ENCODE results near the gene OR51S1. TPM values are rescaled to one million over a fixed set of nuclear protein-coding genes. Genes with fewer than 3 reads are reported as not detected.
"Not testable (repeated sequence)": the region's sequence is repeated elsewhere in the genome, so short reads cannot be mapped to it uniquely, and the experiment has no call there.

Gene OR51S1
- total RNA-seq, 1 donor from 2014 or later, result not detected

DNA sequence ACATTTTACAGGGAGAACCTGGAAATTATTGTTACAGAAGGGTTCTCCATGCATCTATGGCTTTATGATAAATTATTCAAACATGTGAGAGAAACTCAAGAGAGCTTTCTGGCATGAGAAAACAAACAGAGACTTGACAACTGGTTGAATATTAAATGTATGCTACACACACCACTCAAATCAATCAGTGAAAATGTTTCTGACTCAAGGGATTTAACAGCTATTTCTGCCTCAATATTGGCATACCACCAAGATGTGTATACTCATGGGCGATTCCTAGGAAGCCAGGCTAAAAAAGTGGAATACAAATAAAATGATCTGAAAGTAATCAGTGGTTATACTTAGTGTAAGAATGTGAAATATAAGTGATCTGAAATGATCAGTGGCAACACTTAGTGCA lies 16.8 kb upstream of the OR51S1 start:
- Mint-ChIP-seq H3K27ac (ENCODE audit: unreplicated experiment) (no peak overlapping the region), H3K9me3 (ENCODE audit: unreplicated experiment) (peaks cover 4% of the 10 kb centered on the region), H3K4me1 (ENCODE audit: low read depth, unreplicated experiment) (no peaks in the 10 kb centered on the region), H3K4me3 (ENCODE audit: unreplicated experiment) (no peak overlapping the region), H3K27me3 (ENCODE audit: low read depth, unreplicated experiment) (no peaks in the 10 kb centered on the region), H3K36me3 (ENCODE audit: low read depth, unreplicated experiment) (no peaks in the 10 kb centered on the region)
- no peak overlapping the region for H3K4me3 ChIP-seq (ENCODE audit: insufficient read depth, low read depth, low read length)
- H4K20me1 ChIP-seq (ENCODE audit: insufficient read depth, low read length), result no peaks in the 10 kb centered on the region
- no peak overlapping the region for H3K27ac ChIP-seq (ENCODE audit: low read depth, low read length)
- FAIRE-seq (no peak), DNase-seq (ENCODE audit: low read depth) (no peak)
- H2AFZ ChIP-seq (ENCODE audit: low read depth, low read length), result no peak overlapping the region
- no peaks in the 10 kb centered on the region for H3K9me3 ChIP-seq (ENCODE audit: insufficient read depth, low read depth, low read length)
- no peaks in the 10 kb centered on the region for H3K27me3 ChIP-seq (ENCODE audit: insufficient read depth, low read length)
- H3K36me3 ChIP-seq (ENCODE audit: insufficient read depth, low read length), result no peaks in the 10 kb centered on the region
- no peak overlapping the region for H3K4me2 ChIP-seq (ENCODE audit: low read length)
- no peaks in the 10 kb centered on the region for H3K4me1 ChIP-seq (ENCODE audit: insufficient read depth, low read length)
- TF ChIP-seq EZH2 (IDR thresholded peaks at IDR 0.05; ENCODE audit: insufficient read depth, low read length) (no peak), CTCF (IDR thresholded peaks at IDR 0.05; ENCODE audit: insufficient read depth, low read depth, low read length) (no peak)
- H3K79me2 ChIP-seq (ENCODE audit: insufficient read depth, low read length), result no peaks in the 10 kb centered on the region
- no peak overlapping the region for H3K9ac ChIP-seq (ENCODE audit: low read length)

GRCh38 chr11:4863876-4864275 lies 14.9 kb upstream of the OR51S1 start:
- no peaks in the 10 kb centered on the region for H3K4me1 Mint-ChIP-seq (ENCODE audit: low read depth, unreplicated experiment)
- H3K27me3 Mint-ChIP-seq (ENCODE audit: low read depth, unreplicated experiment), result no peaks in the 10 kb centered on the region
- Histone ChIP-seq H3K4me2 (ENCODE audit: low read length) (no peak overlapping the region), H4K20me1 (ENCODE audit: insufficient read depth, low read length) (no peaks in the 10 kb centered on the region), H3K9ac (ENCODE audit: low read length) (no peak overlapping the region), H3K9me3 (ENCODE audit: insufficient read depth, low read depth, low read length) (no peaks in the 10 kb centered on the region), H3K4me1 (ENCODE audit: insufficient read depth, low read length) (no peaks in the 10 kb centered on the region), H3K4me3 (ENCODE audit: insufficient read depth, low read depth, low read length) (no peak overlapping the region), H3K27ac (ENCODE audit: low read depth, low read length) (no peak overlapping the region), H3K36me3 (ENCODE audit: insufficient read depth, low read length) (no peaks in the 10 kb centered on the region), H2AFZ (ENCODE audit: low read depth, low read length) (no peak overlapping the region), H3K27me3 (ENCODE audit: insufficient read depth, low read length) (no peaks in the 10 kb centered on the region), H3K79me2 (ENCODE audit: insufficient read depth, low read length) (no peaks in the 10 kb centered on the region)
- no peaks in the 10 kb centered on the region for H3K36me3 Mint-ChIP-seq (ENCODE audit: low read depth, unreplicated experiment)
- peaks cover 2% of the 10 kb centered on the region for H3K9me3 Mint-ChIP-seq (ENCODE audit: unreplicated experiment)
- no peak overlapping the region for H3K27ac Mint-ChIP-seq (ENCODE audit: unreplicated experiment)
- DNase-seq (ENCODE audit: low read depth) (no peak), FAIRE-seq (no peak)
- TF ChIP-seq EZH2 (IDR thresholded peaks at IDR 0.05; ENCODE audit: insufficient read depth, low read length), result no peak
- no peak for TF ChIP-seq CTCF (IDR thresholded peaks at IDR 0.05; ENCODE audit: insufficient read depth, low read depth, low read length)
- H3K4me3 Mint-ChIP-seq (ENCODE audit: unreplicated experiment), result no peak overlapping the region

DNA sequence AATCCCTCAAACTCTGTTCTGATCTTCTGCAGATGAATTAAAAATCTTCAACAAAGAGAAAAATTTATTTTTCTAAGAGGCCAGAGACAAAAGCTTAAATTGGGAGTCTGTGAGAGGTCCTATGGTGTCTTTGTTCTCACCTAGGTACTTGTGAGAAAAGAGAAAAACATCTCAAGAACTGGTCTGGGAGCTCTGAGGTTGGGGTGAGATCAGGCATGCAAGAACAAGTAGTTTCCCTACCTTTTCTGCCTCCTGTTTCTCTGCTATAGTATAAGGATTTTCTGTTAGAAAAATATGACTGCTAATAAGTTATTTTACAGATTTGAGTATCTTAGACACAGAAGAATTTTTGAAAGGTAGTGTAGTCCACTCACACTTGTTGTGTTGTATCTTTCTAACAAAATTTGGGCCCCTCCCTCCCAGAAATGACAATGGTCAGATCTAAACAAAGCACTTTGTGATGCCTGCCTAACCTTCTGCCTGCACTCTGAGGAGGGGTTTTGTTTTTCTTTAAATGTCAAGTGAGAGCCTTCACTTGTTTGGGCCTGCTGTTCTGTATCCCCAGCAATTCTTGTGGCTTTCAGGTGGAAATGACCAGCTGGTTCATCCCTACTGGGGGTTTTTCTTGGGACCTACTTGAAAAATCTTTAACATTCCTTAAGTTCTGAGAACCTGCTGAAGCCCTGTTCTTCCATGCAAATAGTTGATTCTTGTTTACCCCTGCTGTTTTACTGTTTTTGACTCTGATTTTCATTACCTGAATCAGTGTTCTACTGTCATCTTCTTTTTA lies 13.6 kb upstream of the OR51S1 start:
- Histone ChIP-seq H3K9ac (ENCODE audit: low read length) (no peak overlapping the region), H3K4me2 (ENCODE audit: low read length) (no peak overlapping the region), H3K79me2 (ENCODE audit: insufficient read depth, low read length) (no peaks in the 10 kb centered on the region), H3K4me3 (ENCODE audit: insufficient read depth, low read depth, low read length) (no peak overlapping the region), H3K4me1 (ENCODE audit: insufficient read depth, low read length) (no peaks in the 10 kb centered on the region), H3K36me3 (ENCODE audit: insufficient read depth, low read length) (no peaks in the 10 kb centered on the region), H4K20me1 (ENCODE audit: insufficient read depth, low read length) (no peaks in the 10 kb centered on the region), H3K27me3 (ENCODE audit: insufficient read depth, low read length) (no peaks in the 10 kb centered on the region), H3K9me3 (ENCODE audit: insufficient read depth, low read depth, low read length) (no peaks in the 10 kb centered on the region), H3K27ac (ENCODE audit: low read depth, low read length) (no peak overlapping the region), H2AFZ (ENCODE audit: low read depth, low read length) (no peak overlapping the region)
- DNase-seq (ENCODE audit: low read depth), result no peak
- Mint-ChIP-seq H3K4me3 (ENCODE audit: unreplicated experiment) (no peak overlapping the region), H3K27me3 (ENCODE audit: low read depth, unreplicated experiment) (no peaks in the 10 kb centered on the region), H3K27ac (ENCODE audit: unreplicated experiment) (no peak overlapping the region), H3K4me1 (ENCODE audit: low read depth, unreplicated experiment) (no peaks in the 10 kb centered on the region), H3K9me3 (ENCODE audit: unreplicated experiment) (peaks cover 2% of the 10 kb centered on the region), H3K36me3 (ENCODE audit: low read depth, unreplicated experiment) (no peaks in the 10 kb centered on the region)
- FAIRE-seq, result no peak
- TF ChIP-seq CTCF (IDR thresholded peaks at IDR 0.05; ENCODE audit: insufficient read depth, low read depth, low read length), result no peak
- TF ChIP-seq EZH2 (IDR thresholded peaks at IDR 0.05; ENCODE audit: insufficient read depth, low read length), result no peak

DNA sequence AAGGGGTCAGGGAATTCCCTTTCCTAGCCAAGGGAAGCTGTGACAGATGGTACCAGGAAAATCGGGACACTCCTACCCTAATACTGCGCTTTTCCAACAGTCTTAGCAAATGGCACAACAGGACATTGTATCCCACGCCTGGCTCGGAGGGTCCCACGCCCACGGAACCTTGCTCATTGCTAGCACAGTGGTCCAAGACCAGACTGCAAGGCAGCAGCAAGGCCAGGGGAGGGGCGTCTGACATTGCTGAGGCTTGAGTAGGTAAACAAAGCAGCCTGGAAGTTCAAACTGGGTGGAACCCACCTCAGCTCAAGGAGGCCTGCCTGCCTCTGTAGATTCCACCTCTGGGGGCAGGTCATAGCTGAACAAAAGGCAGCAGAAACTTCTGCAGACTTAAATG lies 5.3 kb upstream of the OR51S1 start:
- not testable (repeated sequence) for H3K27me3 ChIP-seq (ENCODE audit: insufficient read depth, low read length); H3K27ac Mint-ChIP-seq (ENCODE audit: unreplicated experiment); H3K9me3 ChIP-seq (ENCODE audit: insufficient read depth, low read depth, low read length); H3K4me3 Mint-ChIP-seq (ENCODE audit: unreplicated experiment); FAIRE-seq; H4K20me1 ChIP-seq (ENCODE audit: insufficient read depth, low read length); H3K36me3 ChIP-seq (ENCODE audit: insufficient read depth, low read length); H3K4me3 ChIP-seq (ENCODE audit: insufficient read depth, low read depth, low read length); H3K9me3 Mint-ChIP-seq (ENCODE audit: unreplicated experiment); H2AFZ ChIP-seq (ENCODE audit: low read depth, low read length); H3K27me3 Mint-ChIP-seq (ENCODE audit: low read depth, unreplicated experiment); H3K36me3 Mint-ChIP-seq (ENCODE audit: low read depth, unreplicated experiment); H3K4me2 ChIP-seq (ENCODE audit: low read length); H3K79me2 ChIP-seq (ENCODE audit: insufficient read depth, low read length); H3K9ac ChIP-seq (ENCODE audit: low read length); H3K4me1 Mint-ChIP-seq (ENCODE audit: low read depth, unreplicated experiment); H3K4me1 ChIP-seq (ENCODE audit: insufficient read depth, low read length); H3K27ac ChIP-seq (ENCODE audit: low read depth, low read length); DNase-seq (ENCODE audit: low read depth)

Data from astrocyte (in vitro differentiated cells and primary cell).